Kidney epithelial cell (primary cell): ENCODE results near the gene TCP1. TPM values are rescaled to one million over a fixed set of nuclear protein-coding genes. Genes with fewer than 3 reads are reported as not detected.
"Not testable (repeated sequence)": the region's sequence is repeated elsewhere in the genome, so short reads cannot be mapped to it uniquely, and the experiment has no call there.

Experiments used
- DNase-seq: peaks from one replicate; pipeline ENCODE4 v3.0.0-alpha.2; 2010; ENCODE audit warnings: low read depth
- H3K27me3 ChIP-seq: 2 replicates; pipeline ENCODE4 v1.6.0; 2011; ENCODE audit warnings: low read length; ENCODE audit not compliant: control insufficient read depth, insufficient read depth
- H3K36me3 ChIP-seq: 2 replicates; pipeline ENCODE4 v1.5.1; 2011; ENCODE audit warnings: low read length; ENCODE audit not compliant: control insufficient read depth, insufficient read depth
- H3K4me3 ChIP-seq: 2 replicates; pipeline ENCODE4 v1.5.1; 2011; ENCODE audit warnings: low read depth, mild to moderate bottlenecking, control low read depth, low read length
- total RNA-seq: library from RNA; depleted of rRNA; stranded (reverse); fragments of >200 nt; gene quantifications from 2 replicates; pipeline ENCODE4 v1.2.3, GENCODE V29; 2015
- TF ChIP-seq, protein P1 (sequence below): IDR thresholded peaks from 2 replicates; pipeline ENCODE4 v1.5.1; 2011; ENCODE audit warnings: mild to moderate bottlenecking, moderate library complexity, low read length, control low read depth, inconsistent platforms; ENCODE audit not compliant: insufficient read depth, poor library complexity, severe bottlenecking

Gene TCP1
- total RNA-seq, 1 donor from 2014 or later = 209 TPM

DNA sequence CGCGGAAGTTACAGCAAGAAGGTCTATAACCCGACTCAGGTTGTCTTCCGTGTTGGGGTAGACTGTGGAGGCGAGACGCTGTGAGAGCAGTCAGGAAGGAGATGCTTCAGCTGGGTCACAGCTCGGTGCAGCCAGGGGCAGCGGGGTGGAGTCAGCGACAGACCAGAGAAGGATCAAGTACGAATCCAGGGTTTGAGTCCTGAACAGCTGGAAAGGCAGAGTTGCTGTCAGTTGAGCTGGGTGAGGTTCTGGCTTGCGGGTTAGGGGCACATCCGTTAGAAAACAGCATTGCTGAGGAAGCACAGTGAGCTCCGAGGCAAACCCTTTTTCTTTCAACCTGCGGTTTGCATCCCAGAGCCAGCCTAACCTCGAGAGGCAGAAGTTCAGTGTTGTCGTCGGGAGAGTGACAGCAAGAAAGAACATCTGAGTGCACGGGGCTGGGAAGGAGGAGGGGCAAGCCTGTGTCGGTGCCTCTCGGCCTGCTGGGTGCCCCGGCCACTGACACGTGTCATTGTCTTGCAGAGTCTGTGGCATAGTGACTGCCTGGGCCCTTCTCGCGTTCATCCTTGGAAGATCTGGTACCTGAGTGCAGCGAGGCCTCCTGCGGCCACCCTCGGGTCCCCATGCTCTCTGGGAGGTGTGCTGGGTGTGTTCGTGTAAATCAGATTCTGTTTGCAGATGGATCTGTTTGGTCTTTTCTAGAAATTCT lies 30.7 kb upstream of the TCP1 start:
- TF ChIP-seq, protein P1, sequence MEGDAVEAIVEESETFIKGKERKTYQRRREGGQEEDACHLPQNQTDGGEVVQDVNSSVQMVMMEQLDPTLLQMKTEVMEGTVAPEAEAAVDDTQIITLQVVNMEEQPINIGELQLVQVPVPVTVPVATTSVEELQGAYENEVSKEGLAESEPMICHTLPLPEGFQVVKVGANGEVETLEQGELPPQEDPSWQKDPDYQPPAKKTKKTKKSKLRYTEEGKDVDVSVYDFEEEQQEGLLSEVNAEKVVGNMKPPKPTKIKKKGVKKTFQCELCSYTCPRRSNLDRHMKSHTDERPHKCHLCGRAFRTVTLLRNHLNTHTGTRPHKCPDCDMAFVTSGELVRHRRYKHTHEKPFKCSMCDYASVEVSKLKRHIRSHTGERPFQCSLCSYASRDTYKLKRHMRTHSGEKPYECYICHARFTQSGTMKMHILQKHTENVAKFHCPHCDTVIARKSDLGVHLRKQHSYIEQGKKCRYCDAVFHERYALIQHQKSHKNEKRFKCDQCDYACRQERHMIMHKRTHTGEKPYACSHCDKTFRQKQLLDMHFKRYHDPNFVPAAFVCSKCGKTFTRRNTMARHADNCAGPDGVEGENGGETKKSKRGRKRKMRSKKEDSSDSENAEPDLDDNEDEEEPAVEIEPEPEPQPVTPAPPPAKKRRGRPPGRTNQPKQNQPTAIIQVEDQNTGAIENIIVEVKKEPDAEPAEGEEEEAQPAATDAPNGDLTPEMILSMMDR = no peak
- Histone ChIP-seq H3K4me3 (no peak overlapping the region), H3K27me3 (peaks cover 7% of the 10 kb centered on the region), H3K36me3 (no peaks in the 10 kb centered on the region)
- DNase-seq = no peak

DNA sequence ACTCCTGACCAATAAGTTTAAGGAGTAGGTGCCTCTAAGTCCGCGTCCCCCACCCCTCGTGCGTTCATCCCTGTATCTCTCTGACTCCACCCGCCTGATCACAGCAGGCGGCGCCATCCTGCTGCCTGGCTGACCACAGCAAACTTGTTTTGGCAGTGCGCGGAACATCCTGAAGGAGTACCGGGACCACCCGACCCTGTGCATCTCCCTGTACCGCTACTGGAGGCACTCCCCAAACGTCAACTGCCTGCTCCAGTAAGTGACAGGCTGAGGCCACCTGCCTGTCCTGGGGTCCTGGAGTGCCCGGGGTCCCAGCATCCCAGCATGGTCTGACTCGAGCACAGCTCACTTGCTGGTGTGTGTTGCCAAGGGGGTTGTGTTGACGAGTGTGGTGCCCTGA lies 29.7 kb upstream of the TCP1 start:
- no peak for DNase-seq
- H3K36me3 ChIP-seq = no peaks in the 10 kb centered on the region
- H3K4me3 ChIP-seq = no peak overlapping the region
- peaks cover 7% of the 10 kb centered on the region for H3K27me3 ChIP-seq
- TF ChIP-seq, protein P1 = no peak

DNA sequence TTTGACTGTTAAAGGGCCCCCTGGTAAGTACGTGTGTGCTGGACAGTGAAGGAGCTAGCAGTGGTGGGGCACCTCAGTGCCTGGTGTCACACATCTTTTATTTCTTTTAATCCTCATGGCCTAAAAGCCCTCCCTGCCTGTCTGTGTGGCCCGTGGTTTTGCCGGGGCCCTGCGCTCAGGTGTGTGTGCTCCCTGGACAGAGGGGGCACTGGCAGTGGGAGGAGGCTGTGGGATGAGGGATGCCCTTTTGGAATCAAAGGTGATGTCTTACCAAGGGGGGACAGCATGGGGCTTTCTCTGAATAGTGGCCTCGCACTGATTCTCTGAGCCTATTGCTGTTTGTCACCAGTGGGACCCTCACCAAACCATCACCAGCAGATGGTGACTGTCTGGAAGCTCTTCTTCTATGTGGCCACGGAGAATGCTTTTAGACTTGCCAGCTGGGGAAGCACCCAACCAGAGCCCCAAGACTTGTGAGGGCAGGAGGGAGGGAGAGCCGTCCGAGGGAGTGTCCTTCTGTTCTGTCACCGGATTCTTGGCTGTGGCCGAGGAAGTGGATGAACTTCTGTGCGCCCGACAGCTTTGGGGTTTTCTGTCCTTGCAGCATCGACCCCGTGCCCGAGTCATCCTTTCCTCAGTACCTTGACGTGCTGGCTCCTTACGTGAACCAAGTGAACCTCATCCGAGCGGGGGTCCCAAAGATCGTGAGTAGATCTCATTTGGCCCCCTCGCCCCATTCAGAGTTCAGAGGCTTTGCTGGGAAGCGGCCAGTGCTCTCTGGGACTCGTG lies 28.7 kb upstream of the TCP1 start:
- no peak for DNase-seq
- H3K36me3 ChIP-seq = no peaks in the 10 kb centered on the region
- TF ChIP-seq, protein P1 = no peak
- no peak overlapping the region for H3K4me3 ChIP-seq
- H3K27me3 ChIP-seq = peaks cover 7% of the 10 kb centered on the region

DNA sequence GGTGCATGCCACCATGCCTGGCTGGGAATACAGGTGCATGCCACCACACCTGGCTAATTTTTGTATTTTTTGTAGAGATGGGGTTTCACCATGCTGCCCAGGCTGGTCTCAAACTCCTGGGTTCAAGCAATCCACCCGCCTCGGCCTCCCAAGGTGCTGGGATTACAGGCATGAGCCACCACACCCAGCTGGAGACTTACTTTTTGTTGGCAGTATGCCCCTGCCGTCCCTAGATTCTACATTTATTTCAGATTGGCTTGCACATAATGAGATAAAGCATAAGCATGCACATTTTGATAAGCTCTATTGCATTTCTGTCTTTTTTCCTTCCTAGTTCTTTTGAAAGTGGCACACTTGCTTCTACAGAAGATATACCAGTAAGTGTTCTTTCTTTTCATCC lies 27.4 kb upstream of the TCP1 start:
- H3K36me3 ChIP-seq, DNase-seq, H3K27me3 ChIP-seq, H3K4me3 ChIP-seq: not testable (repeated sequence)

DNA sequence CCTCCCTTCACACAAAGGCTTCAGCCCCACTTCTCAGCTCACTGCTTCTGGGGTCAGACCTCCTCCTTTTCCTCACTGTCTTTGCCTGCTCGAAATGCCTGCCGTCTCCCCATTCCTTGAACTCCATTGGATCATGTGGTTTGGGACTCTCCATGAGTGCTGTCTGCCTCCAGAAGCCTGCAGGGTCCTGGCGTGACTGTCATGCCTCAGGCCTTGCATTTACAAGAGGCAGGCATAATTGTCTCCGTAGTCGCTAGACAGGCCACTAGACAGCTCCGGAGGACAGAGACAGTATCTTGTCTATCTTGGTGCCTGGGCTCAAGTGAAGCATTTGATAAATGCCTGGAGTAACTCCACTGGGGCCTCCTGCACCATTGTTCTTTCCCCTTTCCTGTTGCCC lies 26.0 kb upstream of the TCP1 start:
- Histone ChIP-seq H3K36me3 (no peaks in the 10 kb centered on the region), H3K27me3 (peaks cover 7% of the 10 kb centered on the region), H3K4me3 (no peak overlapping the region)
- no peak for DNase-seq
- TF ChIP-seq, protein P1 = no peak

DNA sequence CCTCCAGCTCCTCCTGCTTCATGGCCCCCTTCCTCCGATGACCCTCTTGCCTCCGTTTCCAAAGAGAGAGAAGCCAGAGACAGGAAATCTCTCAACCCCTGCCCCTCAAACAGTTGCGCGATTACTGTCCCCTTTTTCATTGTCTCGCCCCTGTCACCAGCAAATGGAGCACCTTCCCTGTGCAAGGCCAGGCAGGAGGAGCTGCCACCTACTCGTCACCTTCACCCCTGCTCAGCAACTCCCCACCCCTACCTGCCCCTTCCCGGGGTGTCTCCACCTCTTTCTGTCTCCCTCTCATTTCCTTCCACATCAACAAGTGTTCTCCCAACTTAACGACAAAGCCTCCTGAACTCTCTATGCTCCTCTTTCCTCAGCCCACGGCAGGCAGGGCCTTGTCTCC lies 24.4 kb upstream of the TCP1 start:
- TF ChIP-seq, protein P1 = no peak
- no peaks in the 10 kb centered on the region for H3K36me3 ChIP-seq
- DNase-seq = no peak
- no peaks in the 10 kb centered on the region for H3K27me3 ChIP-seq
- H3K4me3 ChIP-seq = no peak overlapping the region
